Subcutaneous adipose tissue (tissue), 4 donors: ENCODE measurements around the gene DHRSX. TPM values are rescaled to one million over a fixed set of nuclear protein-coding genes. Genes with fewer than 3 reads are reported as not detected.

Experiments
- total RNA-seq, 4 donors: library from RNA; depleted of rRNA; stranded (reverse); fragments of >200 nt; gene quantifications; one replicate each; pipeline ENCODE4 v1.1.0, GENCODE V29; 2016
- TF ChIP-seq, protein P1 (sequence below): fragments of 450-650 bp; IDR thresholded peaks from one replicate; pipeline ENCODE4 v1.5.1; 2016; ENCODE audit warnings: low read depth, mild to moderate bottlenecking, control low read depth, antibody characterized with exemption, moderate library complexity

Gene DHRSX
- total RNA-seq, 4 donors from 2014 or later, result 17.0 to 34.2 (median 24.5) TPM

DNA sequence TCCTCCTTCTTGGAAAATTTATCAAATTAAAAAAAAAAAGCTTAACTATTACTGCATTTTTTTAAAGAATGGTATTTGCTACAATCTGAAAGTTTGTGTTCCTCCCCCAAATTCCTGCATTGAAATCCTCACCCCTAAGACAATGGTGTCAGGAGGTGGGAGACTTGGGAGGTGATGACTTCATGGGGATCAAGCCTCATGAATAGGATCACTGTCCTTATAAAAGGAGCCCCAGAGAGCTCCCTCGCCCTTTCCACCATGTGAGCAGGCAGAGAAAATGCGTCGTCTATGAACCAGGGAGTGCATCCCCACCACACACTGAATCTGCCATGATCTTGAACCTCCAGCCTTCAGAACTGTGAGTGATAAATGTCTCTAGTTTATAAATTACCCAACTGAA, 38.0 kb downstream of the DHRSX start:
- TF ChIP-seq, protein P1, sequence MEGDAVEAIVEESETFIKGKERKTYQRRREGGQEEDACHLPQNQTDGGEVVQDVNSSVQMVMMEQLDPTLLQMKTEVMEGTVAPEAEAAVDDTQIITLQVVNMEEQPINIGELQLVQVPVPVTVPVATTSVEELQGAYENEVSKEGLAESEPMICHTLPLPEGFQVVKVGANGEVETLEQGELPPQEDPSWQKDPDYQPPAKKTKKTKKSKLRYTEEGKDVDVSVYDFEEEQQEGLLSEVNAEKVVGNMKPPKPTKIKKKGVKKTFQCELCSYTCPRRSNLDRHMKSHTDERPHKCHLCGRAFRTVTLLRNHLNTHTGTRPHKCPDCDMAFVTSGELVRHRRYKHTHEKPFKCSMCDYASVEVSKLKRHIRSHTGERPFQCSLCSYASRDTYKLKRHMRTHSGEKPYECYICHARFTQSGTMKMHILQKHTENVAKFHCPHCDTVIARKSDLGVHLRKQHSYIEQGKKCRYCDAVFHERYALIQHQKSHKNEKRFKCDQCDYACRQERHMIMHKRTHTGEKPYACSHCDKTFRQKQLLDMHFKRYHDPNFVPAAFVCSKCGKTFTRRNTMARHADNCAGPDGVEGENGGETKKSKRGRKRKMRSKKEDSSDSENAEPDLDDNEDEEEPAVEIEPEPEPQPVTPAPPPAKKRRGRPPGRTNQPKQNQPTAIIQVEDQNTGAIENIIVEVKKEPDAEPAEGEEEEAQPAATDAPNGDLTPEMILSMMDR, result no peak

DNA sequence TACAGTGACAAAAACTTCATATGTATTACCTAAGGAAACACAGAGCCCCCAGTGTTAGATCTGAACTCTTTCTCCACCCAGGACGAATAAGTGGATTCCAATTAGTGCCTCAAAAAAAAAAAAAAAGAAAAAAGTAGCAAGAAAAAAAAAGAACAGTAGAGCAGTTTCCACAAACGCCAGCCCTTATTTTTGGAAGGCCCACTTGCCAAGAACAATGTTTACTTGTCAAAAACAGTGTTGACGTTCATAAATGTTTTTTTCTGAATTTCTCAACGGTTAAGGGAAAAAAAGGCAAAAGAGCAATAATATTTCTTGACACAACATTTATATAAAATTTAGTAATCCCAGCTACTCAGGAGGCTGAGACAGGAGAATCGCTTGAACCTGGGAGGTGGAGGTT, 38.7 kb downstream of the DHRSX start:
- TF ChIP-seq, protein P1, result no peak

DNA sequence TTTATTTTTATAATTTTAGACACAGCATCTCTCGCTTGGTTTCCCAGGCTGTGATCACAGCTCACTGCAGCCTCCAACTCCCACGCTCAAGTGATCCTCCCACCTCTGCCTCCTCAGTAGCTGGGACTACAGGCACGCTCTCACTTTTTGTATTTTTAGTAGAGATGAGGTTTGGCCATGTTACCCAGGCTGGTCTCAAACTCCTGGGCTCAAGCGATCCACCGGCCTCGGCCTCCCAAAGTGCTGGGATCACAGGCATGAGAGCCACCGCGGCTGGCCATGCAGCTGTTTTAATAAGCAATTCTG, 39.1 kb downstream of the DHRSX start:
- TF ChIP-seq, protein P1, result no peak

DNA sequence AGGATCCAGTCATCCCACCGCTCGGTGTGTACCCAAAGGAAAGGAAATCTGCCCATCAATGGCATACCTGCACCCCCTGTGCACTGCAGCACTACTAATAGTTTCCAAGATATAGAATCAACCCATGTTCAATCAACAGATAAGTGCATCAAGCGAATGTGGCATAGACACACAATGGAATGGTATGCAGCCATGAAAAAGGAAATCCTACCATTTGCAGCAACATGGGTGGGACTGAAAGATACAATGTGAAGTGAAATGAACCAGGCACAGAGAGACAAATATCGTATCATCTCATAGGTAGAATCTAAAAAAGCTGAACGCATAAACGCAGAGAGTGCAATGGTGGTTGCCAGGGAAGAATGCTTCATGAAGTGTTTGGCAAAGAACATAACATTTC, 42.5 kb downstream of the DHRSX start:
- TF ChIP-seq, protein P1, result no peak

DNA sequence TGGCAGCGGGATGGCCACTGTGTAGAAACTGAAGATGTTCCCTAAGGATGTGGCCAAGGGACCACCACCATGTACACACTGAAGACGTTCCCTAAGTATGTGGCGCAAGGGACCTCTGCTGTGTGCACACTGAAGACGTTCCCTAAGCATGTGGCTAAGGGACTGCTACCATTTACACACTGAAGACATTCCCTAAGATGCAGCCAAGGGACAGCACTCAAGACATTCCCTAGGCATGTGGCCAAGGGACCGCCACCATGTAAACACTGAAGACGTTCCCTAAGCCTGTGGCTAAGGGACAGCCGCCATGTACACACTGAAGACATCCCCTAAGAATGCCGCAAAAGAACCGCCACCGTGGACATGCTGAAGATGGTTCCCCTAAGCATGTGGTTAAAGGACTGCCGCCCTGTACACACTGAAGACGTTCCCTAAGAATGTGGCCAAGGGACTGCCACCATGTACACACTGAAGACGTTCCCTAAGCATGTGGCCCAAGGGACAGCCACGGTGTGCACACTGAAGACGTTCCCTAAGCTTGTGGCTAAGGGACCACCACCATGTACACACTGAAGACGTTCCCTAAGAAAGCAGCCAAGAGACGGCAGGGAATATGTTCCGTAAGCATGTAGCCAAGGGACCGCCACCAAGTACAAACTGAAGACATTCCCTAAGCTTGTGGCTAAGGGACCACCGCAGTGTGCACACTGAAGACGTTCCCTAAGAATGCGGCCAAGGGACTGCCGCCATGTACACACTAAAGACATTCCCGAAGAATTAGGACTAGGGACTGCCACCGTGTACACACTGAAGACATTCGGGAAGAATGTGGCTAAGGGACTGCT, 43.3 kb downstream of the DHRSX start:
- TF ChIP-seq, protein P1, result no peak

DNA sequence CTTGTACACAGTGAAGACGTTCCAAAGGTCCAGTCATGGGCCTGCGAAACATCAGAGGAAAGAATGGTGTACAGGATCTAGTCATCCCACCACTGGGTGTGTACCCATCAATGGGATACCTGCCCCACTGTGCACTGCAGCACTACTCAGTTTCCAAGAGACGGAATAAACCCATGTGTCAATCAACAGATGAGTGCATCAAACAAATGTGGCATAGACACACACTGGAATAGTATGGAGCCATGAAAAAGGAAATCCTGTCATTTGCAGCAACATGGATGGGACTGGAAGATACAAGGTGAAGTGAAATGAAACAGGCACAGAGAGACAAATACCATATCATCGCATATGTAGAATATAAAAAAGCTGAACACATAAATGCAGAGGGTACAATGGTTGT, 48.0 kb downstream of the DHRSX start:
- TF ChIP-seq, protein P1, result no peak

DNA sequence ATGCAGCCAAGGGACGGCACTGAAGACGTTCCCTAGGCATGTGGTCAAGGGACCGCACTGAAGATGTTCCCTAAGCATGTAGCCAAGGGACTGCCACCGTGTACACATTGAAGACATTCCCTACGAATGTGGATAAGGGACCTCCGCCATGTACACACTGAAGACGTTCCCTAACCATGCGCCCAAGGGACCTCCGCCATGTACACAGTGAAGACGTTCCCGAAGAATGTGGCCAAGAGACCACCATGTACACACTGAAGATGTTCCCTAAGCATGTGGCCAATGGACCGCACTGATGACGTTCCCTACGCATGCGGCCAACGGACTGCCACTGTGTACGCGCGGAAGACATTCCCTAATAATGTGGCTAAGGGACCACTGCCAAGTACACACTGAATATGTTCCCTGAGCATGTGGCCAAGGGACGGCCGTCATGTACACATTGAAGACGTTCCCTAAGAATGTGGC, 48.4 kb downstream of the DHRSX start:
- TF ChIP-seq, protein P1, result no peak
